Skin epidermis (tissue), 12 donors: ENCODE results near the gene WWOX.

Source experiments
- H3K27ac ChIP-seq, 21 experiments: fragments of 200-600 bp; sonication (generic) in 11 of 21; one replicate each; pipeline ENCODE4 v1.5.0; 2020; ENCODE audit warnings: mild to moderate bottlenecking in 3 of 21, inconsistent platforms in 2 of 21, moderate library complexity in 2 of 21
- H3K4me3 ChIP-seq, 7 experiments: fragments of 200-600 bp; sonication (generic) in 2 of 7; one replicate each; pipeline ENCODE4 v1.5.0; 2020; ENCODE audit warnings: inconsistent platforms in 2 of 7, mild to moderate bottlenecking in 2 of 7, moderate library complexity in 1 of 7

WWOX gene

GRCh38 chr16:78745108-78746019 is 645.9 kb downstream of the WWOX start:
- H3K4me3 ChIP-seq: no peak overlapping the region

GRCh38 chr16:78746718-78747117 is 647.3 kb downstream of the WWOX start:
- Histone ChIP-seq H3K4me3 (no peak overlapping the region), H3K27ac (no peak overlapping the region)

More at GRCh38 chr16:78745108-78746019, 645.9 kb downstream of the WWOX start:
- H3K27ac ChIP-seq: no peak overlapping the region

GRCh38 chr16:78748220-78748929 is 648.9 kb downstream of the WWOX start:
- no peak overlapping the region for H3K27ac ChIP-seq

GRCh38 chr16:78749745-78750268 is 650.4 kb downstream of the WWOX start:
- Histone ChIP-seq H3K27ac (peak overlapping the region in 1 of 21 experiments; percentile 46), H3K4me3 (no peak overlapping the region)

More at GRCh38 chr16:78748220-78748929, 648.9 kb downstream of the WWOX start:
- H3K4me3 ChIP-seq: no peak overlapping the region

- H3K27ac ChIP-seq: no peak overlapping the region
These were observed 651.2 kb downstream of the WWOX start for GRCh38 chr16:78750611-78751010.

GRCh38 chr16:78751601-78752000 is 652.1 kb downstream of the WWOX start:
- Histone ChIP-seq H3K4me3 (no peak overlapping the region), H3K27ac (no peak overlapping the region)

More at GRCh38 chr16:78750611-78751010, 651.2 kb downstream of the WWOX start:
- no peak overlapping the region for H3K4me3 ChIP-seq

GRCh38 chr16:78754713-78755112 is 655.3 kb downstream of the WWOX start:
- Histone ChIP-seq H3K4me3 (no peak overlapping the region), H3K27ac (no peak overlapping the region)

- H3K27ac ChIP-seq: no peak overlapping the region
These were observed 656.6 kb downstream of the WWOX start for GRCh38 chr16:78755751-78756661.

GRCh38 chr16:78759596-78759995 is 660.1 kb downstream of the WWOX start:
- H3K4me3 ChIP-seq: no peak overlapping the region
- H3K27ac ChIP-seq: no peak overlapping the region

More at GRCh38 chr16:78755751-78756661, 656.6 kb downstream of the WWOX start:
- no peak overlapping the region for H3K4me3 ChIP-seq

GRCh38 chr16:78760611-78761010 is 661.2 kb downstream of the WWOX start:
- Histone ChIP-seq H3K27ac (no peak overlapping the region), H3K4me3 (no peak overlapping the region)

GRCh38 chr16:78761427-78761826 is 662.0 kb downstream of the WWOX start:
- H3K27ac ChIP-seq: no peak overlapping the region

GRCh38 chr16:78762222-78762621 is 662.8 kb downstream of the WWOX start:
- Histone ChIP-seq H3K4me3 (no peak overlapping the region), H3K27ac (no peak overlapping the region)

More at GRCh38 chr16:78761427-78761826, 662.0 kb downstream of the WWOX start:
- no peak overlapping the region for H3K4me3 ChIP-seq

GRCh38 chr16:78763821-78764440 is 664.5 kb downstream of the WWOX start:
- no peak overlapping the region for H3K27ac ChIP-seq
- no peak overlapping the region for H3K4me3 ChIP-seq

- H3K27ac ChIP-seq: no peak overlapping the region
These were observed 665.0 kb downstream of the WWOX start for GRCh38 chr16:78764478-78764877.

GRCh38 chr16:78768226-78768625 is 668.8 kb downstream of the WWOX start:
- Histone ChIP-seq H3K4me3 (no peak overlapping the region), H3K27ac (peak overlapping the region in 1 of 21 experiments; percentile 48)

More at GRCh38 chr16:78764478-78764877, 665.0 kb downstream of the WWOX start:
- no peak overlapping the region for H3K4me3 ChIP-seq

- Histone ChIP-seq H3K27ac (peak overlapping the region in 1 of 21 experiments; percentile 48), H3K4me3 (no peak overlapping the region)
These were observed 669.3 kb downstream of the WWOX start for GRCh38 chr16:78768718-78769117.

GRCh38 chr16:78770353-78771091 is 671.1 kb downstream of the WWOX start:
- peak overlapping the region in 1 of 21 experiments; percentile 64 for H3K27ac ChIP-seq
- no peak overlapping the region for H3K4me3 ChIP-seq

- Histone ChIP-seq H3K27ac (no peak overlapping the region), H3K4me3 (no peak overlapping the region)
These were observed 673.8 kb downstream of the WWOX start for GRCh38 chr16:78773291-78773702.
